Measurements from ENCODE around the gene KDM4B. TPM values are rescaled to one million over a fixed set of nuclear protein-coding genes. Genes with fewer than 3 reads are reported as not detected.
A peak's percentile ranks its signal among the peaks of the same experiment; 100 is the strongest.

KDM4B gene
- total and polyA plus RNA-seq, 12 donors: 12.4 to 35.8 (median 30.3) TPM

GRCh38 chr19:5067678-5068077, 98.8 kb downstream of the KDM4B start:
- Histone ChIP-seq H3K9me3 (peaks cover 0 to 6% (median 4%) of the 10 kb centered on the region in 11 donors), H3K27me3 (no peaks in the 10 kb centered on the region), H3K4me1 (peaks cover 0 to 16% (median 0%) of the 10 kb centered on the region in 9 donors), H3K27ac (no peak overlapping the region), H3K36me3 (peaks cover 0 to 67% (median 11%) of the 10 kb centered on the region in 9 donors), H3K4me3 (no peak overlapping the region)
- no peak for TF ChIP-seq CTCF (IDR thresholded peaks at IDR 0.05)
- intact Hi-C loops (cut with DNase I): no loop called here
- DNase-seq (no peak), ATAC-seq (no peak)
- WGBS, 2 donors: 85 to 87% methylated on average over 12 of the region's 12 CpGs

- H3K4me3 ChIP-seq: peak overlapping the region in 1 of 10 donors; percentile 8
- TF ChIP-seq CTCF (IDR thresholded peaks at IDR 0.05): no peak
- intact Hi-C loops (cut with DNase I): no loop called here
- DNase-seq (no peak), ATAC-seq (peak in 4 of 8 donors; percentile 12 to 31 (median 16))
- H3K36me3 ChIP-seq: peaks cover 0 to 67% (median 3%) of the 10 kb centered on the region in 9 donors
- H3K27me3 ChIP-seq: no peaks in the 10 kb centered on the region
- 79 to 84% methylated on average over 39 of the region's 39 CpGs for WGBS, 2 donors
- no peak overlapping the region for H3K27ac ChIP-seq
- H3K9me3 ChIP-seq: no peaks in the 10 kb centered on the region
- H3K4me1 ChIP-seq: peaks cover 0 to 16% (median 0%) of the 10 kb centered on the region in 9 donors
Measured at GRCh38 chr19:5068233-5069072, 99.5 kb downstream of the KDM4B start.

GRCh38 chr19:5070331-5070730, 101.4 kb downstream of the KDM4B start:
- Histone ChIP-seq H3K4me3 (no peak overlapping the region), H3K9me3 (no peaks in the 10 kb centered on the region), H3K36me3 (peaks cover 0 to 58% (median 0%) of the 10 kb centered on the region in 9 donors), H3K27me3 (no peaks in the 10 kb centered on the region), H3K27ac (no peak overlapping the region), H3K4me1 (peaks cover 0 to 22% (median 0%) of the 10 kb centered on the region in 9 donors)
- intact Hi-C loops (cut with DNase I): no loop called here
- 95 to 97% methylated on average over 17 of the region's 17 CpGs for WGBS, 2 donors
- ATAC-seq (no peak), DNase-seq (no peak)
- TF ChIP-seq CTCF (IDR thresholded peaks at IDR 0.05): no peak

GRCh38 chr19:5070930-5071329, 102.0 kb downstream of the KDM4B start:
- Histone ChIP-seq H3K27ac (no peak overlapping the region), H3K4me1 (peaks cover 0 to 22% (median 0%) of the 10 kb centered on the region in 9 donors), H3K27me3 (no peaks in the 10 kb centered on the region), H3K36me3 (peaks cover 0 to 58% (median 0%) of the 10 kb centered on the region in 9 donors), H3K9me3 (no peaks in the 10 kb centered on the region), H3K4me3 (no peak overlapping the region)
- 90 to 93% methylated on average over 19 of the region's 19 CpGs for WGBS, 2 donors
- intact Hi-C loops (cut with DNase I): no loop called here
- TF ChIP-seq CTCF (IDR thresholded peaks at IDR 0.05): no peak
- no peak for ATAC-seq
- no peak for DNase-seq

Data from heart right ventricle (tissue), 16 donors.